ENCODE results near the gene SMTN.

DNA sequence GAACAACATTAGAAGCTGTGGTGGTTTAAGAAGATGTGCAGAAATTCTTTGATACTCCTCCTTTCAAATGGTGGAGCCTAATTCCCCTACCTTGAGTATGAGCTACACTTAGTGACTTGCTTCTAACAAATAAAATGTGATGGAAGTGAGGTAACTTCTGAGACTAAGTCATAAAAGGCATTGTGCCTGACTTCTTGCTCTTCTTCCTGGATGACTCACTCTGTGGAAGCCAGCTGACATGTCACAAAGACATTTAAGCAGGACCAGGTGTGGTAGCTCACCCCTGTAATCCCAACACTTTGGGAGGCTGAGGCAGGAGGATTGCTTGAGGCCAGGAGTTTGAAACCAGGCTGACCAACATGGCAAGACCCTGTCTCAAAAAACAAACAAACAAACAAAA is 63.1 kb downstream of the SMTN start:
- TF ChIP-seq, protein P1, sequence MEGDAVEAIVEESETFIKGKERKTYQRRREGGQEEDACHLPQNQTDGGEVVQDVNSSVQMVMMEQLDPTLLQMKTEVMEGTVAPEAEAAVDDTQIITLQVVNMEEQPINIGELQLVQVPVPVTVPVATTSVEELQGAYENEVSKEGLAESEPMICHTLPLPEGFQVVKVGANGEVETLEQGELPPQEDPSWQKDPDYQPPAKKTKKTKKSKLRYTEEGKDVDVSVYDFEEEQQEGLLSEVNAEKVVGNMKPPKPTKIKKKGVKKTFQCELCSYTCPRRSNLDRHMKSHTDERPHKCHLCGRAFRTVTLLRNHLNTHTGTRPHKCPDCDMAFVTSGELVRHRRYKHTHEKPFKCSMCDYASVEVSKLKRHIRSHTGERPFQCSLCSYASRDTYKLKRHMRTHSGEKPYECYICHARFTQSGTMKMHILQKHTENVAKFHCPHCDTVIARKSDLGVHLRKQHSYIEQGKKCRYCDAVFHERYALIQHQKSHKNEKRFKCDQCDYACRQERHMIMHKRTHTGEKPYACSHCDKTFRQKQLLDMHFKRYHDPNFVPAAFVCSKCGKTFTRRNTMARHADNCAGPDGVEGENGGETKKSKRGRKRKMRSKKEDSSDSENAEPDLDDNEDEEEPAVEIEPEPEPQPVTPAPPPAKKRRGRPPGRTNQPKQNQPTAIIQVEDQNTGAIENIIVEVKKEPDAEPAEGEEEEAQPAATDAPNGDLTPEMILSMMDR (IDR thresholded peaks at IDR 0.05), result no peak
- TF ChIP-seq POLR2A (IDR thresholded peaks at IDR 0.05) (no peak), POLR2AphosphoS5 (IDR thresholded peaks at IDR 0.05) (no peak)

All from breast epithelium (tissue), 3 donors.